GM12875 (cell line): Measurements from ENCODE around the gene A1CF.
"Not testable (repeated sequence)": the region's sequence is repeated elsewhere in the genome, so short reads cannot be mapped to it uniquely, and the experiment has no call there.

Source experiments
- H3K4me3 ChIP-seq: one replicate; pipeline ENCODE4 v1.5.1; 2011; ENCODE audit warnings: low read depth, low read length, control low read depth
- TF ChIP-seq, protein P1 (sequence below): IDR thresholded peaks from 2 replicates; pipeline ENCODE4 v1.5.1; 2011; ENCODE audit warnings: low read depth, mild to moderate bottlenecking, control low read depth, inconsistent platforms, low read length, moderate library complexity, borderline replicate concordance; ENCODE audit not compliant: insufficient read depth

A1CF gene

GRCh38 chr10:50892467-50892866, 7.0 kb upstream of the A1CF start:
- TF ChIP-seq, protein P1, sequence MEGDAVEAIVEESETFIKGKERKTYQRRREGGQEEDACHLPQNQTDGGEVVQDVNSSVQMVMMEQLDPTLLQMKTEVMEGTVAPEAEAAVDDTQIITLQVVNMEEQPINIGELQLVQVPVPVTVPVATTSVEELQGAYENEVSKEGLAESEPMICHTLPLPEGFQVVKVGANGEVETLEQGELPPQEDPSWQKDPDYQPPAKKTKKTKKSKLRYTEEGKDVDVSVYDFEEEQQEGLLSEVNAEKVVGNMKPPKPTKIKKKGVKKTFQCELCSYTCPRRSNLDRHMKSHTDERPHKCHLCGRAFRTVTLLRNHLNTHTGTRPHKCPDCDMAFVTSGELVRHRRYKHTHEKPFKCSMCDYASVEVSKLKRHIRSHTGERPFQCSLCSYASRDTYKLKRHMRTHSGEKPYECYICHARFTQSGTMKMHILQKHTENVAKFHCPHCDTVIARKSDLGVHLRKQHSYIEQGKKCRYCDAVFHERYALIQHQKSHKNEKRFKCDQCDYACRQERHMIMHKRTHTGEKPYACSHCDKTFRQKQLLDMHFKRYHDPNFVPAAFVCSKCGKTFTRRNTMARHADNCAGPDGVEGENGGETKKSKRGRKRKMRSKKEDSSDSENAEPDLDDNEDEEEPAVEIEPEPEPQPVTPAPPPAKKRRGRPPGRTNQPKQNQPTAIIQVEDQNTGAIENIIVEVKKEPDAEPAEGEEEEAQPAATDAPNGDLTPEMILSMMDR: no peak

DNA sequence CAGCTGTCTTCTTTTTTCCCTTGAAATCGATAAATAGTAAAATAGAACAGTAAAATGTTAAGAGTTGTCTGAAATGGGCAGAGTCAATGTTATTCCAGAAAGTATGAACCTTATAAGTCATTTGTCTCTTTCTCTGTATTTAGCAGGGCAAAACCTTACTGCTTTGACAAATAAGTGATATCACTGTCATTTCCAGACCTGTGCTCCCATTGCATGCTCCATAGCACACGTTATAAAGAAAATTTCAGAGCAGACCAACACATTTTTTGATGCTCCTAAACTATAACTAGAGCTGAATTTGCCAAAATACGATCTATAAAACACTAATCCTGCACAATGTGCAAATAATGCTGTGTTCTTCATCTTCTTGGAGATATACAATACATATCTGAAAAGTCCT, 1.1 kb downstream of the A1CF start:
- no peak overlapping the region for H3K4me3 ChIP-seq
- TF ChIP-seq, protein P1: no peak

More at GRCh38 chr10:50892467-50892866, 7.0 kb upstream of the A1CF start:
- no peak overlapping the region for H3K4me3 ChIP-seq

DNA sequence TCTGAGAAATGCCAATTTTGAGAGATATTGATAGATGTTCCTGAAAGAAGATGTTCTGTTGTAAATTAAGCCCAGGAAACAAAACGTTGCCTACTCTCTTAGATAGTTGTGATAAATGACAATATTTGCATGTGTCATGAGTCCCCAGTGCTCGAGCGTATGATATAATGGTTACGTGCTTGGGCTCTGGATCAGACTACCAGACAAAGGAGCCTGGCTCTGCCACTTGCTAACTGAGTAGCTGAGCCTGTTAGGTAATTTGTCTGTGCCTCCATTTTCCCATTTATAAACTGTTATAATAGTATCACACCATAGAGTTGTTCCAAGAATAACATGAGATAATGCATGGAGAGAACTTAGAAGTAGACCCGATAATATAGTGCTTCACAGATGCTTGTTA, 1.8 kb downstream of the A1CF start:
- TF ChIP-seq, protein P1: no peak
- no peak overlapping the region for H3K4me3 ChIP-seq

- no peak overlapping the region for H3K4me3 ChIP-seq
- TF ChIP-seq, protein P1: no peak
These were observed 2.9 kb downstream of the A1CF start for GRCh38 chr10:50882540-50882983.

- not testable (repeated sequence) for H3K4me3 ChIP-seq
These were observed 4.4 kb downstream of the A1CF start for GRCh38 chr10:50881046-50881445.

DNA sequence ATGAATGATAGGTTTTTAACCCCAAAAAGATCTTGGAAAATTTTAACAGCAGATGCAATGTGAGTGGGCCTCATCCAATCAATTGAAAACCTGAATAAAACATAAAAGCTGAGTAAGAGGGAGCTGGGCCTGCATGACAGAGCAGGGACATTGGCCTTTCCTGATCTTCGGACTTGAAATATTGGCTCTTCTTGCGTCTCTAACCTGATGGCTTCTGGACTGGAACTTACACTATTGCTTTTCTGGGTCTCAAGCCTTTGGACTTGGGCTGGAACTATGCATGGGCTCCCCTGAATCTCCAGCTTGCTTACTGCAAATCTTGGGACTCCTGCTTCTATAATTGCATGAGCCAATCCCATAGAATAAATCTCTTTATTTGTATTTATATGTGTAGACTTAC, 9.0 kb downstream of the A1CF start:
- H3K4me3 ChIP-seq: no peak overlapping the region
- TF ChIP-seq, protein P1: no peak

GRCh38 chr10:50874723-50875122, 10.7 kb downstream of the A1CF start:
- H3K4me3 ChIP-seq: no peak overlapping the region
- TF ChIP-seq, protein P1: no peak

DNA sequence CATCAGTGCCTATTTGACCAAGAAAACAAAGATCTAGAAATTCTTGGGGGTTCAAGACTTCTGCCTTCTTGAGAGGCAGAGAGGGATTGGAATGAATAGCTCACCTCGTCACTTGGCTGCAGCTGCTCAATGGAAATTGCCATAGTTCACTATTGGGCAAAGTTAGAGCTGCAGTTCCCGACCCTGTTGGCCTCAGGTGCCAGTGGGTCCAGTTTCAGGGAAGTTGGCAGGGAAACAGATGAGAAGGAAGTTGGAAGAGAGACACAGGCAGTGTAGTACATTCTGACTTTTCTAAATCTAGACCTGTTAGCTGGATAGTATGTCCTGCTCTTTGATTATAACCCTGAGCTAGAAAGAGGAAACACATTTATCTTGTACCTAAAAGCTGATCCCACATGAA, 19.1 kb downstream of the A1CF start:
- no peak overlapping the region for H3K4me3 ChIP-seq
- TF ChIP-seq, protein P1: no peak
